Esophagus squamous epithelium (tissue), 5 donors: ENCODE data around the gene RUVBL1. TPM values are rescaled to one million over a fixed set of nuclear protein-coding genes. Genes with fewer than 3 reads are reported as not detected.

Experiments
- DNase-seq: peaks from one replicate; lab custom pipeline; 2025; lab: John Stamatoyannopoulos, UW
- H3K27ac ChIP-seq, 4 donors: fragments of 200-600 bp; sonication (generic); one replicate each; pipeline ENCODE4 v1.5.1; 2016 to 2019; ENCODE audit warnings: mild to moderate bottlenecking in 1 of 4
- H3K27me3 ChIP-seq, 4 donors: fragments of 200-600 bp; sonication (generic); 1 replicate in 3 of 4; 2 replicates in 1 of 4; pipeline versions ENCODE4 v1.5.1 to v1.6.0; 2017 to 2021; ENCODE audit warnings: antibody characterized with exemption in 1 of 4
- H3K36me3 ChIP-seq, 3 donors: fragments of 200-600 bp; sonication (generic); one replicate each; pipeline ENCODE4 v1.5.1; 2016 to 2019
- H3K4me1 ChIP-seq, 3 donors: fragments of 200-600 bp; sonication (generic); one replicate each; pipeline ENCODE4 v1.5.1; 2017 to 2019
- H3K4me3 ChIP-seq, 4 donors: fragments of 200-600 bp; sonication (generic); 1 replicate in 3 of 4; 2 replicates in 1 of 4; pipeline ENCODE4 v1.5.1; 2016 to 2019; ENCODE audit warnings: mild to moderate bottlenecking in 2 of 4, moderate library complexity in 1 of 4
- H3K9me3 ChIP-seq, 3 donors: fragments of 200-600 bp; sonication (generic); one replicate each; pipeline ENCODE4 v1.5.1; 2016 to 2019
- POLR2A ChIP-seq, 4 donors: fragments of 450-650 bp; IDR thresholded peaks; one replicate each; pipeline ENCODE4 v1.6.1; 2017; ENCODE audit warnings: antibody characterized with exemption in 4 of 4, mild to moderate bottlenecking in 4 of 4, moderate library complexity in 3 of 4
- WGBS, 2 donors: methylation state at CpG; one replicate each; pipeline ENCODE4 v1.1.5; 2018; 5-methylcytosine and 5-hydroxymethylcytosine counted together
- intact Hi-C: fragments of 100-400 bp; cut with DNase I; formaldehyde crosslinking; loops from one replicate; pipeline ENCODE4 v1.15.0; 2022
- total RNA-seq, 4 donors: library from RNA; depleted of rRNA; stranded (reverse); fragments of >200 nt; gene quantifications; one replicate each; pipeline ENCODE4 v1.1.0, GENCODE V29; 2016
- TF ChIP-seq, protein P1 (sequence below), 6 experiments: fragments of 450-650 bp in 4 of 6; fragments of 200-600 bp in 2 of 6; sonication (generic) in 2 of 6; IDR thresholded peaks; one replicate each; pipeline ENCODE4 v1.5.1; 2016 to 2019; ENCODE audit warnings: antibody characterized with exemption in 6 of 6, mild to moderate bottlenecking in 4 of 6, moderate library complexity in 4 of 6
- donor health status: DM: yes; HTN: yes; CAD: no.

The RUVBL1 gene
- 10 to 100 TPM; 17.6 to 50.4 (median 34.3) TPM for total RNA-seq

DNA sequence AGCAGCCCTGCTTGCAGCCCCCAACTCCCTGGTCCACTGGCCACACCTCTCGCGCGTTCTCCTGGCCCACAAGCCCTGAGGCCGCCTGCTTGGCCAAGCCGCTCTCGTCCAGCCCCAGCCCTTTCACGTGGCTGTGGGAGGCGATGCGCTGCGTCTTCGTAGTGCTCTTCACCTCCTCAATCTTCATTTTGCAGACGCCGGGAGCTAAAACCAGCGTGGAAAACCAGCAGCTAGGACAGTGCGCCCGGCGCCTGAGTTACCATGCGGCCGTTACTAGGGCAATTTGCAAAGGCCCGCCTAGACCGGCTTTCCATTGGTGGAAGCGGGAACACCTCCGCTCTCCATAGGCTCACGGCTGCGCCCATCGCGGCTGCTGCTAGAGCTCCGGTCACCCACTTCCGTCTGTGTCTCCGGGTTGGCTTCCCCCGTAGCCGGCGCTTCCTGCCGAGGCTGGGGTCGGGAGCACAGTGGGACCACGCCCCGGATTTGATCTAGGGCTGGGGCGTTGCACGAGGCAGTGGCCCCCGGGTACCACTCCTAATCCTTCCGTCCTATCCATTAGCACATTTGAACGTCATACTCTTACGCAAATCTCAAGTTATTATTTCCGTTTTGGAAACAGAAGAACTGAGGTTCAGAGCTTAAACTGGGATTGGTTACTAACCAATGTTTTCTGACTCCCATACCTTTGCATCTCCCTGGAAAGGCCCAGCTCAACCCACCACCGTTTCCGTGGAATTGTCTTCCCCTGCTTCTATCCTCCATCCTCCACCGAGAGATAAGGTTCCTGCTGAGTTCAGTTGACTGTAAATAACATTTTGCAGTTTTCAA is at the start of gene RUVBL1:
Gene RUVBL1, minus strand, starts transcription at position 275 of the 831 bp plus-strand sequence. Its CDS starts 88 bp downstream, at position 187.
- intact Hi-C loops, result no loop called here
- Histone ChIP-seq H3K4me3 (peak within 1 kb of the TSS; percentile 71 to 99 (median 85)), H3K36me3 (peaks cover 0 to under 1% (median 0%) of the 10 kb centered on the region in 3 donors), H3K9me3 (no peaks in the 10 kb centered on the region), H3K4me1 (peaks cover 7 to 20% (median 8%) of the 10 kb centered on the region in 3 donors), H3K27ac (peak within 1 kb of the TSS; percentile 71 to 85 (median 79)), H3K27me3 (no peaks in the 10 kb centered on the region)
- TF ChIP-seq, protein P1, sequence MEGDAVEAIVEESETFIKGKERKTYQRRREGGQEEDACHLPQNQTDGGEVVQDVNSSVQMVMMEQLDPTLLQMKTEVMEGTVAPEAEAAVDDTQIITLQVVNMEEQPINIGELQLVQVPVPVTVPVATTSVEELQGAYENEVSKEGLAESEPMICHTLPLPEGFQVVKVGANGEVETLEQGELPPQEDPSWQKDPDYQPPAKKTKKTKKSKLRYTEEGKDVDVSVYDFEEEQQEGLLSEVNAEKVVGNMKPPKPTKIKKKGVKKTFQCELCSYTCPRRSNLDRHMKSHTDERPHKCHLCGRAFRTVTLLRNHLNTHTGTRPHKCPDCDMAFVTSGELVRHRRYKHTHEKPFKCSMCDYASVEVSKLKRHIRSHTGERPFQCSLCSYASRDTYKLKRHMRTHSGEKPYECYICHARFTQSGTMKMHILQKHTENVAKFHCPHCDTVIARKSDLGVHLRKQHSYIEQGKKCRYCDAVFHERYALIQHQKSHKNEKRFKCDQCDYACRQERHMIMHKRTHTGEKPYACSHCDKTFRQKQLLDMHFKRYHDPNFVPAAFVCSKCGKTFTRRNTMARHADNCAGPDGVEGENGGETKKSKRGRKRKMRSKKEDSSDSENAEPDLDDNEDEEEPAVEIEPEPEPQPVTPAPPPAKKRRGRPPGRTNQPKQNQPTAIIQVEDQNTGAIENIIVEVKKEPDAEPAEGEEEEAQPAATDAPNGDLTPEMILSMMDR (IDR thresholded peaks at IDR 0.05), result peak in 1 of 6 experiments; percentile 36
- peak in 2 of 4 donors; percentile 8 to 45 for TF ChIP-seq POLR2A (IDR thresholded peaks at IDR 0.05)
- 6 to 7% methylated on average over 20 to 31 of the region's 47 CpGs for WGBS, 2 donors
- DNase-seq, result peak; percentile 94

DNA sequence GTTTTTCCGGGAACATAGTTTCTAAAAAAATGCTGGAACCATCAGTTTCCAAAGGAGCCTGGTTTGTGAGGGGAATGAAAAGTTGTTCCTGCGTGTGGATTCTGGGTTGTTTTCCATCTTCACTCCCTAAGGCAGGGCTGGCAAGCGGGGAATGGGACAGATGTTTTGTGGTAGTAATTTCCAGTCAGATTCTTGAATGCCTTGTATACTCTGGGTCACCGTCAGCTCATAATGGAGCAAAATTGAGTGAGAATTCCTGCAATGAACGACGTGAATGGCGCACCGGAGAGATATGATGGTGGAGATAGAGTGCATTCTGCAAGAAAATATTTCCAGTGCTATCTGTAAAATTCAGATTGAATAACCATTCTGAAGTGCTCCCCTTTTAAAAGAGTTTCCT is 49.6 kb upstream of the RUVBL1 start:
- Histone ChIP-seq H3K4me3 (no peak overlapping the region), H3K36me3 (no peaks in the 10 kb centered on the region), H3K27me3 (no peaks in the 10 kb centered on the region), H3K4me1 (peaks cover 0 to 12% (median 0%) of the 10 kb centered on the region in 3 donors), H3K27ac (no peak overlapping the region), H3K9me3 (no peaks in the 10 kb centered on the region)
- TF ChIP-seq, protein P1 (IDR thresholded peaks at IDR 0.05), result no peak
- no peak for TF ChIP-seq POLR2A (IDR thresholded peaks at IDR 0.05)
- intact Hi-C loops, result no loop called here
- WGBS, 2 donors, result 81 to 88% methylated on average over 8 of the region's 8 CpGs
- DNase-seq, result no peak

DNA sequence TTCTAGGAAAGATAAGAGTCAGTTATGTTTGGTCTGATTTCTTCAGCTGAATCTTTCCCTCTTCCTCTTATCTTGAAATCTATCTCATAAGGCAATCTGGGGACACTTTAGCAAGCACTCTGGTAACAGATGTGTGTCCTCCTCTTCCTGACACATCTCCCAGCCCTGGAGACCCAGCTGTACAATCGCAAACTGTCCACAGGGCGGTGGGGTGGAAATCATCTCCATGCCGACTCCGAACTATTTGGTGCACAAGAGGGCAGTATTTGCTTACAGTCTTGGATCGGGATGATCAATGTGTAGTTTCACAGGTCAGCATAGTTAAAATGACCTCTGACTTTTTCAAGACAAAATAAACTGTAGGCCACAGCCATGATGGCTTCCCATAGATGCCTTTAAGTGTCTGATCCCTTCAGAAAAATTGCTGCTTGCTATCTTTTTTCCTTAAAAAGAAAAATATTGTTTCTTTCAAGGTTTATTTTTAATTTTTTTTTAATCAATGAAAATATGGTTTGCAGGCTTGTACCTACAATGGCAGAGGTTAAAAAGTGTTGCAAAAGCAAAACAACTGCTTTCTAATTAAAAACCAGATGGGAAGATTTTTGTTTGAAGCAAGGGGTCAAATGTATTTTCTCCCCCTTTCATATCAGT is 47.4 kb upstream of the RUVBL1 start:
- no peaks in the 10 kb centered on the region for H3K9me3 ChIP-seq
- DNase-seq, result no peak
- TF ChIP-seq POLR2A (IDR thresholded peaks at IDR 0.05), result no peak
- TF ChIP-seq, protein P1 (IDR thresholded peaks at IDR 0.05), result peak; percentile 28 to 63 (median 50)
- H3K27ac ChIP-seq, result no peak overlapping the region
- no peak overlapping the region for H3K4me3 ChIP-seq
- WGBS, 2 donors, result 38 to 50% methylated on average over 5 of the region's 5 CpGs
- H3K36me3 ChIP-seq, result no peaks in the 10 kb centered on the region
- peaks cover 0 to 12% (median 0%) of the 10 kb centered on the region in 3 donors for H3K4me1 ChIP-seq
- H3K27me3 ChIP-seq, result no peaks in the 10 kb centered on the region
- intact Hi-C loops, result no loop called here

DNA sequence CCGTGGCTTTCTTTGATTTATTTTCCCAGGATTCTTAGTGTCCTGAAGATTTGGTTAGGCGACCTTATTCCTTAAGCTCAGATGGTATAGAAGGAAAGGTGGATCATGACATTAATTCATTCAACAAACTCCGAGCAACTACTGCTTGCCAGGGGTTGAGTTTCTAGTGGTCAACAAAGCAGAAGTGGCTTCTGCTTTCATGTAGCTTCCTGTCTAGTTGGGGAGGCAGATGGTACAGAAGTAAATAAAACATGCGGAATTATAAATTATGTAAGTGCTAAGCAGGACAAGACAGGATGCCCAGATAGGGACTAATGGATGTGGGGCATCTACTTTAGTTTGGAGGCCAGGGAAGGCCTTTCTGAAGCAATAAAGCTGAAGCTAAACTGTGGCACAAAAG is 45.2 kb upstream of the RUVBL1 start:
- intact Hi-C loops, result no loop called here
- Histone ChIP-seq H3K4me3 (no peak overlapping the region), H3K27ac (no peak overlapping the region), H3K9me3 (no peaks in the 10 kb centered on the region), H3K4me1 (peaks cover 0 to 8% (median 0%) of the 10 kb centered on the region in 3 donors), H3K36me3 (no peaks in the 10 kb centered on the region), H3K27me3 (no peaks in the 10 kb centered on the region)
- 75 to 82% methylated on average over 2 to 4 of the region's 4 CpGs for WGBS, 2 donors
- no peak for TF ChIP-seq POLR2A (IDR thresholded peaks at IDR 0.05)
- TF ChIP-seq, protein P1 (IDR thresholded peaks at IDR 0.05), result no peak
- DNase-seq, result no peak
